Adipose tissue (tissue), 3 donors: ENCODE measurements around the gene GLOD4. TPM values are rescaled to one million over a fixed set of nuclear protein-coding genes. Genes with fewer than 3 reads are reported as not detected.
"Not testable (repeated sequence)": the region's sequence is repeated elsewhere in the genome, so short reads cannot be mapped to it uniquely, and the experiment has no call there.

ENCODE experiments used
- H3K27ac ChIP-seq: one replicate; pipeline ENCODE4 v1.5.1; 2013; ENCODE audit warnings: low read depth, low read length
- WGBS, 3 donors: extraction: QIAGEN DNeasy Blood & Tissue Kit; methylation state at CpG; one replicate each; pipeline ENCODE4 v1.1.7; 2013; 5-methylcytosine and 5-hydroxymethylcytosine counted together
- polyA plus RNA-seq, 3 donors: library from polyadenylated mRNA; stranded (reverse); fragments of 200-250 nt; gene quantifications; one replicate each; pipeline ENCODE4 v1.2.3, GENCODE V29; 2013
- donor health status: healthy with polysubstance abuse.
- donor health status: Bipolar disorder and iron deficiency.
- donor health status: healthy.

The GLOD4 gene, protein sequence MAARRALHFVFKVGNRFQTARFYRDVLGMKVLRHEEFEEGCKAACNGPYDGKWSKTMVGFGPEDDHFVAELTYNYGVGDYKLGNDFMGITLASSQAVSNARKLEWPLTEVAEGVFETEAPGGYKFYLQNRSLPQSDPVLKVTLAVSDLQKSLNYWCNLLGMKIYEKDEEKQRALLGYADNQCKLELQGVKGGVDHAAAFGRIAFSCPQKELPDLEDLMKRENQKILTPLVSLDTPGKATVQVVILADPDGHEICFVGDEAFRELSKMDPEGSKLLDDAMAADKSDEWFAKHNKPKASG
- polyA plus RNA-seq: 10 to 100 TPM; 22.4 to 33.0 (median 27.0) TPM

DNA sequence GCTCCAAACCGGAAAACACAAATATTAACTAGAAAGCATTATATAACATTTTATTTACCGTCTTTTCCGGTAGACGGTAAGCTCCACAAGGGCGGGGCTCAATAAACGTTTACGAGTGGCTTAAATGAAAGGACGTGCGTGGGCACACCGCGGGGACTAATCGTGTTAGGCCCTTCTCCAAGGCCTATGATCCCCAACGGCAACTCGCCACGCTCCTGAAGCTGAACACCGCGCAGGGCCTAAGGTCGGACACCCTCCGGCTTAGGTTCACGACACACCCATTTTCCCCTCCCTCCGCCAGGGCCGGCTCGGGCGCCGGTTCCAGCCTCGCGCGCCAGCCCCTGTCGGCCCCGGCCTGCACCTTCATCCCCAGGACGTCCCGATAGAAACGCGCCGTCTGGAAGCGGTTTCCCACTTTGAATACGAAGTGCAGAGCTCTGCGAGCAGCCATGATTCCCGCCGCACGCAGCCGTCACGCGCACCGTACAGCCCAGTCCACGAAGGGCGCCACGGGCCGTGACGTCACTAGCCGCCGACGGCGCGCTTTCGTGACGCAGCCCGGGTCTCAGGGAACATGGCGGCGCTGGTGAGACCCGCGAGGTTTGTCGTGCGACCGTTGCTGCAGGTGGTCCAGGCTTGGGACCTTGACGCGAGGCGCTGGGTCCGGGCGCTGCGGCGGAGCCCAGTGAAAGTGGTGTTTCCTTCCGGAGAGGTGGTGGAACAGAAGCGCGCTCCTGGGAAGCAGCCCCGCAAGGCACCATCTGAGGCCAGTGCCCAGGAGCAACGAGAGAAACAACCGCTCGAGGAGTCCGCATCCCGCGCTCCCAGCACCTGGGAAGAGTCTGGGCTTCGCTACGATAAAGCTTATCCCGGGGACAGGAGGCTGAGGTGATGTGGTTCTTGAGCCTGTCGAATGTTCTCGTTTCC lies at the start of gene GLOD4, which contains the start of gene MRM3:
GLOD4 (minus strand) TSS at position 476 of the 927 bp plus-strand sequence; CDS start at position 451, 25 bp downstream.
MRM3 (plus strand) TSS at position 549 of the 927 bp plus-strand sequence; CDS start at position 575, 26 bp downstream.
- no peak within 1 kb of the TSS for H3K27ac ChIP-seq
- WGBS, 3 donors: 0 to 1% (median 0%) methylated on average over 80 to 87 of the region's 87 CpGs

DNA sequence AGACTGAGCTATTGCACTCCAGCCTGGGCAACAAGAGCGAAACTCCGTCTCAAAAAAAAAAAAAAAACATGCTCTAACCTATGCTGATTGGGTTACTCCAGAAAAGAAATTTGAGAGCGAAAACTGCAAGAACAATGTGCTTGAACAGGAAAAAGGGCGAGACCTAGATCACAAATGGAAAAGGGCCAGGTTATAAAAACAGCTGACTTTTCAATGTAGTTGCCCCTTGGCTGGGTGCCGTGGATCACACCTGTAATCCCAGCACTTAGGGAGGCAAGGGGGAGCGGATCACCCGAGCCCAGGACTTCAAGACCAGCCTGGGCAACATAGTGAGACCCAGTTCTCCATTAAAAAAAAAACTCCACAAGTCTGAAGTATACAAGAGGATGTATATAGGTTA lies 48.9 kb upstream of the GLOD4 start:
- H3K27ac ChIP-seq: no peak overlapping the region

GRCh38 chr17:830381-830780 lies 48.3 kb upstream of the GLOD4 start:
- 76 to 84% (median 79%) methylated on average over 19 of the region's 19 CpGs for WGBS, 3 donors
- no peak overlapping the region for H3K27ac ChIP-seq

More for the DNA sequence above, 48.9 kb upstream of the GLOD4 start:
- WGBS, 3 donors: 76 to 96% (median 82%) methylated on average over 7 of the region's 7 CpGs

- H3K27ac ChIP-seq: not testable (repeated sequence)
- 73 to 93% (median 92%) methylated on average over 3 of the region's 3 CpGs for WGBS, 3 donors
Measured at GRCh38 chr17:829614-830013, 47.5 kb upstream of the GLOD4 start.

- WGBS, 3 donors: 80 to 90% (median 81%) methylated on average over 5 of the region's 5 CpGs
Measured at GRCh38 chr17:828761-829160, 46.7 kb upstream of the GLOD4 start.

GRCh38 chr17:826778-827177 lies 44.7 kb upstream of the GLOD4 start:
- no peak overlapping the region for H3K27ac ChIP-seq
- 90 to 95% (median 93%) methylated on average over 21 of the region's 21 CpGs for WGBS, 3 donors

More at GRCh38 chr17:828761-829160, 46.7 kb upstream of the GLOD4 start:
- H3K27ac ChIP-seq: no peak overlapping the region

DNA sequence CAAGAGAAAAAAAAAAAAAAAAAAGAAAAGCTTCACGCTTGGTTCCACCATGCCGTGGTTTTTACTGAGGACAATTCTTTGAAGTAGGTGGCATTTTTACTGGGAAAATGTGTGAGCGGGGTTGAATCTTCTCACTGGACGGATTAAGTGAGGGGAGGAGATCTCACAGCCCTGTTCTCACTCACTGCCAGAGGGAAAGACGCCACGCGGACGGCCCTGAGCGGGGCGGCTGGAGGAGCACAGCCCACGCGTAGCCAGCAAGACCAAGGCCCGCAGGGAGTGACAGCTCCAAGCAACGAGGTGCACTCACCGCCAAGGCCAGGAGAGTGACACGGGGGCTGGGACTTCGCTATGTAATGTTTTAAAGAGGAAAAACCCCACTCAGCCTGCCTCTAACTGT lies 43.1 kb upstream of the GLOD4 start:
- 66 to 82% (median 79%) methylated on average over 17 of the region's 17 CpGs for WGBS, 3 donors
- no peak overlapping the region for H3K27ac ChIP-seq

- 87 to 97% (median 93%) methylated on average over 16 of the region's 16 CpGs for WGBS, 3 donors
- H3K27ac ChIP-seq: no peak overlapping the region
Measured at GRCh38 chr17:824378-824777, 42.3 kb upstream of the GLOD4 start.

DNA sequence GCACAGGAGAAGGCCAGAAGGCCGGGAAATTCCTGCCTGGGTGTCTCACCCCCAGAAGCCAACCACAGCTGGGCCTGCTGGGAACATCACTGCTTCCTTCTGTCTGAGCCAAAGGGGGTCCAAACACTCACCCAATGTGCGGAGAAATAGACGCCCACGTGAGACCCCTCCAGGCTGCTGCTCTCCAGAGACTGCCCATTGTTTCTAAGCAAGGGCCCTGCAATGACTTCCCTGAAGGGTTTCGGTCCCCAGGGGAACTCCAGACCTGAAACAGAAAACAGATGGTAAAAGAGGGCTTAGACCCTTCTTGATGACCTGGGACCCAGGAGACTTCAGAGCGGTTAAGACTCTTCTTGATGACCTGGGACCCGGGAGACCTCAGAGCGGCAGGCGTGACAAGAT lies 41.4 kb upstream of the GLOD4 start:
- WGBS, 3 donors: 91 to 96% (median 92%) methylated on average over 9 of the region's 9 CpGs
- H3K27ac ChIP-seq: no peak overlapping the region

DNA sequence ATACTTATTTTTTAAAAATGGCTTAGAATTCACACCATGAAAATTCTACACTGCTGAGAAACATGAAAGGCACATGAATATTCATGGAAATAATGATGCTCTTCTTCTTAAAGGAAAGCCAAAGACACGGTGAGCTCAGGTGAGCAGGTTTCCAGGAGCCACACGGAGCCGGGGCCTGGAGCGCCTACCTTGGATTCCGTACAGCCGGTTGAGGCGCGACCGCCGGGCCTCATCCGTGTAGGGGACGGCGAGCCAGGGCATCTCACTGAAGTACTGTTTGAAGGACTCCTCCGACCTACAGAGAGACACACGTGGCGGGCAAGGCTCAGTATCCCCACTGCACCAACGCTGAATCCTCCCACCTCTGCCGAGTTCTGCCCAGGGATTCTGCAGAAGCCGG lies 37.2 kb upstream of the GLOD4 start:
- WGBS, 3 donors: 95 to 96% (median 95%) methylated on average over 19 of the region's 19 CpGs
- H3K27ac ChIP-seq: no peak overlapping the region

GRCh38 chr17:814371-814770 lies 32.3 kb upstream of the GLOD4 start:
- H3K27ac ChIP-seq: no peak overlapping the region
- 92 to 93% (median 93%) methylated on average over 20 of the region's 20 CpGs for WGBS, 3 donors

- no peak overlapping the region for H3K27ac ChIP-seq
Measured at GRCh38 chr17:812638-813204, 30.6 kb upstream of the GLOD4 start.

DNA sequence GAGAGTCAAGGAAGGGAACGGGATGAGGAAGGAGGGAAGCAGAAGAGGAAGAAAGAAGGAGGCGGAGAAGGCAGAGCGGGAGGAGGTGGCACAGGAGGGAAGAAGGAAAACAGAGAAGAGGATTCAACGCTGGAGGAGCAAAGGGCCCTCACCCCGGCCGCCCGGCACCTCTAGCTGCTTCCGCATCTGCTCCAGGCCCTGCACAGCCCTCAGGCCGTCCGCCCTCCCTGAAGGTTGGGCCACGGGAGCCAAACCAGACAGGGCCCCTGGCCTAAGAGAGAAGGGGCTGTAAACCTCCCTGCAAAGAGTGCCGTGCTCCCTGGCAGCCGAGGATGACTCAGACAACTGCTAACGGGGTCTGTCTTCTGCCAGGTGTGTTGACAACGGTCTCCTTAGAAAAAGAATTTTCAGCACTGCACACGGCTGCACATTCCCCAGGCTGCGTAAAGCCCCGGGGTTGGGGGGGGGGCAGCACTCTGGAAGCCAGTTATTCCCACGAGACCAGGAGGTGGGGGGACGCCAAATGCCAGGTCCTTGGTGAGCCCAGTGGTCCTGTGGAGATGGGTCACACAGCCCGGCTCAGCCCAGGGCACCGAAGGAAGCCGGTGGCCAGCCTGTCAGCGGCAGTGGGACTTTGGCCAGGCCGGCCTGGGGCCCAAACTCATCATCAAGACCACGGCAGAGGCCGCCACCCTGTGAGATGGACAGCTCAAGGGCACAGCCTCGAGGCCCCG lies 29.1 kb upstream of the GLOD4 start:
- WGBS, 3 donors: 79 to 86% (median 80%) methylated on average over 26 to 29 of the region's 29 CpGs
- H3K27ac ChIP-seq: no peak overlapping the region

More at GRCh38 chr17:812638-813204, 30.6 kb upstream of the GLOD4 start:
- 92 to 97% (median 96%) methylated on average over 14 of the region's 14 CpGs for WGBS, 3 donors

GRCh38 chr17:807523-808294 lies 25.6 kb upstream of the GLOD4 start:
- WGBS, 3 donors: 90 to 92% (median 91%) methylated on average over 27 to 28 of the region's 28 CpGs
- no peak overlapping the region for H3K27ac ChIP-seq

GRCh38 chr17:806781-807522 lies 24.9 kb upstream of the GLOD4 start:
- WGBS, 3 donors: 85 to 89% (median 88%) methylated on average over 32 to 33 of the region's 33 CpGs
- H3K27ac ChIP-seq: no peak overlapping the region

- WGBS, 3 donors: 70 to 80% (median 77%) methylated on average over 13 of the region's 13 CpGs
Measured at GRCh38 chr17:806346-806745, 24.3 kb upstream of the GLOD4 start.

DNA sequence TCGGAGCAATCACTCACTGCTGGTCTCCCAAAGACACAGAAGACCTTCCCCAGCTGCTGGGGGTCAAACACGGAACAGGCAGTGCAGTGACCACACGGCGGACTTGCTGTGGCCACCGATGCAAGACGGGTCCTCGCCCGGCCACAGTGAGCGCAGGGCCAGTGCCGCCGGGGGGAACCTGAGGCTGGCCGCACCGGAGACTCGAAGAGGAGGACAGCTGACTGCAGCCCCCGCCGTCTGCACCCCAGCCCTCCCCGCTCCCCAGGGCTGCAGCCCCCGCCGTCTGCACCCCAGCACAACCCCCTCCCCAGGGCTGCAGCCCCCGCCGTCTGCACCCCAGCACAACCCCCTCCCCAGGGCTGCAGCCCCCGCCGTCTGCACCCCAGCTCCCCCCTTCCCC lies 23.8 kb upstream of the GLOD4 start:
- WGBS, 3 donors: 90 to 96% (median 93%) methylated on average over 9 to 23 of the region's 23 CpGs
- not testable (repeated sequence) for H3K27ac ChIP-seq

More at GRCh38 chr17:806346-806745, 24.3 kb upstream of the GLOD4 start:
- H3K27ac ChIP-seq: no peak overlapping the region
